ENCODE results near the gene TMEM232.
"Not testable (repeated sequence)": the region's sequence is repeated elsewhere in the genome, so short reads cannot be mapped to it uniquely, and the experiment has no call there.

Gene TMEM232

GRCh38 chr5:110536120-110537115 is 190.1 kb downstream of the TMEM232 start:
- no peaks in the 10 kb centered on the region for H3K27me3 Mint-ChIP-seq
- no peaks in the 10 kb centered on the region for H3K36me3 Mint-ChIP-seq (ENCODE audit: low read depth)
- no peaks in the 10 kb centered on the region for H3K4me1 Mint-ChIP-seq (ENCODE audit: low read depth)
- H3K4me3 Mint-ChIP-seq = no peak overlapping the region
- no peaks in the 10 kb centered on the region for H3K9me3 Mint-ChIP-seq
- H3K27ac Mint-ChIP-seq = no peak overlapping the region

DNA sequence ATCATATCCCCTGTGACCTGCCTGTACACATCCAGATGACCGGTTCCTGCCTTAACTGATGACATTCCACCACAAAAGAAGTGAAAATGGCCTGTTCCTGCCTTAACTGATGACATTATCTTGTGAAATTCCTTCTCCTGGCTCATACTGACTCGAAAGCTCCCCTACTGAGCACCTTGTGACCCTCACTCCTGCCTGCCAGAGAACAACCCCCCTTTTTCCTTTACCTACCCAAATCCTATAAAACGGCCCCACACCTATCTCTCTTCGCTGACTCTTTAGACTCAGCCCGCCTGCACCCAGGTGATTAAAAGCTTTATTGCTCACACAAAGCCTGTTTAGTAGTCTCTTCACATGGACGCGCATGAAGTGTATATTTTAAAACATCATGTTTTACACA is 191.3 kb downstream of the TMEM232 start:
- not testable (repeated sequence) for H3K36me3 Mint-ChIP-seq (ENCODE audit: low read depth); H3K27ac Mint-ChIP-seq; H3K4me1 Mint-ChIP-seq (ENCODE audit: low read depth); H3K27me3 Mint-ChIP-seq; H3K9me3 Mint-ChIP-seq; H3K4me3 Mint-ChIP-seq

GRCh38 chr5:110525762-110526161 is 200.7 kb downstream of the TMEM232 start:
- no peaks in the 10 kb centered on the region for H3K36me3 Mint-ChIP-seq (ENCODE audit: low read depth)
- no peak overlapping the region for H3K27ac Mint-ChIP-seq
- no peak overlapping the region for H3K4me3 Mint-ChIP-seq

DNA sequence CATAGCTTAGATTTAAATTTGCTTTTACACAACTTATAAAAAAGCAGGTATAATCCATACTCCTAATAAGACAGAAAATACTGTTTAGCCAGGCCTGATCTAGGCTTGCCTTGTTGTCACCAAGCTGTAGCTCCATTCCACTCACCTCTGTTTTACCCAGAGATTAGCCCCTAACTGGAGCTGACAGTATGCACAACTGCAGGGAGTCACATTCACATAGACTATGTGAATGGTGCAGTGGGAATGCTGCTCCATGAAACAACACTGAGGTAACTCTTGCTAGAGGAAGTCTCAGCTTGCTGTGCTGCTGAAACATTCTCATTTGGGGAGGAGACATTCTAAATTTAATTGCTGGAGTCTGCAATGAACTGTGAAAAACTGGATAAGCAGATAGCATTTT is 209.1 kb downstream of the TMEM232 start:
- H3K4me1 Mint-ChIP-seq (ENCODE audit: low read depth) = no peaks in the 10 kb centered on the region
- peaks cover 4% of the 10 kb centered on the region for H3K9me3 Mint-ChIP-seq
- H3K36me3 Mint-ChIP-seq (ENCODE audit: low read depth) = no peaks in the 10 kb centered on the region
- H3K27me3 Mint-ChIP-seq = peaks cover 4% of the 10 kb centered on the region
- H3K4me3 Mint-ChIP-seq = no peak overlapping the region
- H3K27ac Mint-ChIP-seq = no peak overlapping the region

More at GRCh38 chr5:110525762-110526161, 200.7 kb downstream of the TMEM232 start:
- no peaks in the 10 kb centered on the region for H3K27me3 Mint-ChIP-seq
- peaks cover 7% of the 10 kb centered on the region for H3K9me3 Mint-ChIP-seq
- no peaks in the 10 kb centered on the region for H3K4me1 Mint-ChIP-seq (ENCODE audit: low read depth)

GRCh38 chr5:110514030-110514429 is 212.4 kb downstream of the TMEM232 start:
- Mint-ChIP-seq H3K36me3 (ENCODE audit: low read depth) (no peaks in the 10 kb centered on the region), H3K4me3 (no peak overlapping the region), H3K27me3 (peaks cover 8% of the 10 kb centered on the region), H3K4me1 (ENCODE audit: low read depth) (no peaks in the 10 kb centered on the region), H3K27ac (no peak overlapping the region), H3K9me3 (no peaks in the 10 kb centered on the region)

DNA sequence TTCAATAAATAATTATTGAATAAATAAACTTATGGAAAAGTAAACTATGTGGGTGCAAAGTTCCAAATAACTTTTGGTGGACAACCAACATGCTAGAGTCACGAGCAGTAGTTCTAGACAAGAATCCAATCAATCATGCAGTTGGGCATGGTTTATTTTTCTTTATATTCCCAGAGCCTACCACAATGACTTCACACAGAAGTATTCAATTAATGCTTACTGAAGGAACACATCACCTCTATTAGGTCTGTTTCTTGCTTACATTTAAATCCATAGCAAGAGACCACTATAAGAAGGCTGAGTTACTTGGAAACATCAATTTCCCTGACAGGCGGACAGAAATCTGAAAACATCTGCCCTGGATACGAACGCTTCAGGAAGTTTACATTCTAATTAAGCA is 214.2 kb downstream of the TMEM232 start:
- Mint-ChIP-seq H3K9me3 (no peaks in the 10 kb centered on the region), H3K4me1 (ENCODE audit: low read depth) (no peaks in the 10 kb centered on the region), H3K36me3 (ENCODE audit: low read depth) (no peaks in the 10 kb centered on the region), H3K4me3 (no peak overlapping the region), H3K27ac (no peak overlapping the region), H3K27me3 (peaks cover 11% of the 10 kb centered on the region)

GRCh38 chr5:110510146-110510545 is 216.3 kb downstream of the TMEM232 start:
- H3K9me3 Mint-ChIP-seq = no peaks in the 10 kb centered on the region
- peaks cover 11% of the 10 kb centered on the region for H3K27me3 Mint-ChIP-seq
- H3K4me3 Mint-ChIP-seq = no peak overlapping the region
- H3K36me3 Mint-ChIP-seq (ENCODE audit: low read depth) = no peaks in the 10 kb centered on the region
- H3K27ac Mint-ChIP-seq = no peak overlapping the region
- no peaks in the 10 kb centered on the region for H3K4me1 Mint-ChIP-seq (ENCODE audit: low read depth)

DNA sequence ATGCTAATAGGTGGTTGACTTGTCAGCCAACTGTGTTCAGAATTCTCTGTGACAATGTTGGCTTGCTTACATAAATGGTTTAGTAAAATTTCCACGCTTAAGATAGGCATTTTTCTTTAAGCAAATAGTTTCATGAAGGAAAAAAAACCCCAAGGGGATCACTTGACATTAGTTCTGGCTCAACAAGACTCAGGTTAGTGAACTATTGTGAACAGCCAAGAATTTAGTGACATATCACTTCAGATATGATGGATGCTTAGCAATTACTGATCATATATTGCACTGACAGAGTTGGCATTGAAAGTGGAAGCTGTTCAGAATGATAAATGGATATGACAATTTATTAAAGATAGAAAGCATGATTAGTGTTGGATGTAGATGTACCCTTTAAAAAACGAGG is 218.5 kb downstream of the TMEM232 start:
- Mint-ChIP-seq H3K27me3 (peaks cover 11% of the 10 kb centered on the region), H3K9me3 (no peaks in the 10 kb centered on the region), H3K36me3 (ENCODE audit: low read depth) (no peaks in the 10 kb centered on the region), H3K4me1 (ENCODE audit: low read depth) (no peaks in the 10 kb centered on the region), H3K4me3 (no peak overlapping the region), H3K27ac (no peak overlapping the region)

DNA sequence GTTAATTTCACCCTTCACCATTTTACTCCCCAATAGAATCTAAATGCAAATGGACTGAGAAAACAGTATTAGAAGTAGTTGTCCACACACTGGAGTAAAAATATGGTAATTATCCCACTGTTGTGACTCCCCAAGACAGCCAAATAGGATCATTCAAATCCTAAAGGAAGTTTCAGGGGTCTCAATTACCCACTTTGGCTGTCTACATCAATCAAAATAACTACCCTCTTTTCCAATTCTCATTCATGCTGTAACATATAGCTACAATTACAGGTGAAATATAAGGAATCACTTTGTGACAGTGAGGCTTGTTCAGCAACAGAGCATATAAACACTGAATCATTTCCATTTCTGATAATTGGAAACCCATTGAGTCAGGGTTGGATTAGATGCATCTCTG is 220.1 kb downstream of the TMEM232 start:
- Mint-ChIP-seq H3K4me3 (no peak overlapping the region), H3K9me3 (no peaks in the 10 kb centered on the region)

GRCh38 chr5:110496276-110496675 is 230.2 kb downstream of the TMEM232 start:
- no peaks in the 10 kb centered on the region for H3K36me3 Mint-ChIP-seq (ENCODE audit: low read depth)
- no peaks in the 10 kb centered on the region for H3K27me3 Mint-ChIP-seq
- no peak overlapping the region for H3K27ac Mint-ChIP-seq
- no peak overlapping the region for H3K4me3 Mint-ChIP-seq
- H3K9me3 Mint-ChIP-seq = no peaks in the 10 kb centered on the region
- H3K4me1 Mint-ChIP-seq (ENCODE audit: low read depth) = no peaks in the 10 kb centered on the region

More for the DNA sequence above, 220.1 kb downstream of the TMEM232 start:
- Mint-ChIP-seq H3K27me3 (peaks cover 3% of the 10 kb centered on the region), H3K27ac (no peak overlapping the region), H3K36me3 (ENCODE audit: low read depth) (no peaks in the 10 kb centered on the region), H3K4me1 (ENCODE audit: low read depth) (no peaks in the 10 kb centered on the region)

- no peaks in the 10 kb centered on the region for H3K9me3 Mint-ChIP-seq
- H3K36me3 Mint-ChIP-seq (ENCODE audit: low read depth) = no peaks in the 10 kb centered on the region
- peaks cover 3% of the 10 kb centered on the region for H3K27me3 Mint-ChIP-seq
- no peak overlapping the region for H3K27ac Mint-ChIP-seq
- H3K4me3 Mint-ChIP-seq = no peak overlapping the region
- H3K4me1 Mint-ChIP-seq (ENCODE audit: low read depth) = no peaks in the 10 kb centered on the region
Observed at GRCh38 chr5:110492446-110492845, 234.0 kb downstream of the TMEM232 start.

DNA sequence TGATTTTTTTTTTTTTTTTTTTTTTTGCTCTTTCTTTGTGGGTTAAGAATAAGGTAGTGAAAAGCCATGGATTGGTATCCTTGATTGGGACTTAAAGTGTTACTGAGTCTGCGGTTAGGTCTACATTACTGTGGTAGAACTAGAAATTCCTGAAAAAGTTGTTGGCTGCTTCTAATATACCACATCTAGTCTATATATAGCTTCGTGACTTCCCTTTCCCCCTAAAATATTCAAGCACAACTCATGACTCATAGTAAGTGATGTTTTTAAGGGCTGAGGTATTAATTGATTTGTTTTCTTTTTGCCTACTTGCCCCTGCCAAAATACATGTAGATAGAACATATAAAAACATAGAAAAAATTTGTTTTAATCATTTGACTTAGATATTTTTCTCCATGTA is 247.6 kb downstream of the TMEM232 start:
- H3K4me3 Mint-ChIP-seq = no peak overlapping the region
- peaks cover 5% of the 10 kb centered on the region for H3K27me3 Mint-ChIP-seq
- no peaks in the 10 kb centered on the region for H3K4me1 Mint-ChIP-seq (ENCODE audit: low read depth)
- peaks cover 6% of the 10 kb centered on the region for H3K9me3 Mint-ChIP-seq
- H3K27ac Mint-ChIP-seq = no peak overlapping the region
- H3K36me3 Mint-ChIP-seq (ENCODE audit: low read depth) = no peaks in the 10 kb centered on the region

DNA sequence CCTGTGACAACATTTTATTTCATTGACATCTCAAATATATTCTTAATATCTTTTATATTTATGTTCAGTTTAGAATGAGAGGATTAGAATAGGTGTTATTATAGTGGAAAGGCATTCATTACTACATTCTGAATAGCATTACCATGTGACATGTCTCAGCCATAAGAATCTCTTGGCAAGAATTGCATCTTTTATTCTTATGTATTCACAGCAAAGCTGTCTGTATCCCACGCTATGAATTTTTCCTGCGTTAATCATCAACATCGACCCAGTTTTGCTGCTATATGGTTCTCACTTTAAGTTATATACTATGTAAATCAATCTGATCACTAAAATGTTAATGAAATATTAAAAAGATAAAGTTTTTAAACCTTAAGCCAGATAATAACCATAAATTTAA is 248.6 kb downstream of the TMEM232 start:
- Mint-ChIP-seq H3K27me3 (peaks cover 5% of the 10 kb centered on the region), H3K4me3 (no peak overlapping the region)

DNA sequence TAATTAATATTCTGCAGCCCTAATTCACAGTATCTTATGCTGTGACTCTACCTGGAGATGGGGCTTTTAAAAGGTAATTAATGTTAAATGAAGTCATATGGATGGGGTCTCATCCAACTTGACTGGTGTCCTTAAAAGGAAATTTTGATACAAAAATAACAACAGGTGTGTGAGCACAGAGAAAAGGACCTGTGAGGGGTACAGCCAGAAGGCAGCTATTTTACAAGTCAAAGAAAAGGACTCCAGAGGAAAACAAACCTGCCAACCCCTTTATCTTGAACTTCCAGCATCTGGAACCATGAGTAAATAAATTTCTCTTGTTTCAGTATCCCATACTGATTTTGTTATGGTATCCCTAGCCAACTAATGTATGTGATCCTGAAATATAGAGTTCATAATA is 250.3 kb downstream of the TMEM232 start:
- Mint-ChIP-seq H3K27me3 (peaks cover 5% of the 10 kb centered on the region), H3K36me3 (ENCODE audit: low read depth) (no peaks in the 10 kb centered on the region), H3K4me3 (no peak overlapping the region), H3K9me3 (peaks cover 7% of the 10 kb centered on the region), H3K4me1 (ENCODE audit: low read depth) (no peaks in the 10 kb centered on the region), H3K27ac (no peak overlapping the region)

More for the DNA sequence above, 248.6 kb downstream of the TMEM232 start:
- Mint-ChIP-seq H3K9me3 (peaks cover 4% of the 10 kb centered on the region), H3K36me3 (ENCODE audit: low read depth) (no peaks in the 10 kb centered on the region), H3K4me1 (ENCODE audit: low read depth) (no peaks in the 10 kb centered on the region), H3K27ac (no peak overlapping the region)

DNA sequence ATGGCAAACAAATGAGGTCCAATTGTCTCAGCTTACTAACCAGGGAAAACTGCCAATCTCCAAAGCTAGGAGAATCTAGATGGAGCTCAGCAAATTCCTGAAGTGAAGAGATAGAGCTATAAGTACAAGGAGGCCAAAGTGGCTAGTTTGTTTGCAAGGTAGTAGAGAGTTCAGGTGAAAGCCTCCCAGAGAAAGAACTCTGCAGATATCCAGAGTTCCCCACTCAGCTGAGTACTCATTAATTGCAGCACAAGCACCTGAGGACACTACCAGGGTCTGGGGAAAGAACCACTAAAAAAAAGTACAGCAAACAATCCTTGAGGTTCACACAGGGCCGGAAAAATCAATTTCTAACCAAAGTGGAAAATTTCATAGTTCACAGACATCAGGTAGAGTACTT is 250.9 kb downstream of the TMEM232 start:
- Mint-ChIP-seq H3K27ac (no peak overlapping the region), H3K9me3 (peaks cover 14% of the 10 kb centered on the region), H3K4me1 (ENCODE audit: low read depth) (no peaks in the 10 kb centered on the region), H3K27me3 (peaks cover 5% of the 10 kb centered on the region), H3K36me3 (ENCODE audit: low read depth) (no peaks in the 10 kb centered on the region), H3K4me3 (no peak overlapping the region)

- H3K4me1 Mint-ChIP-seq (ENCODE audit: low read depth) = no peaks in the 10 kb centered on the region
- H3K36me3 Mint-ChIP-seq (ENCODE audit: low read depth) = no peaks in the 10 kb centered on the region
- peaks cover 19% of the 10 kb centered on the region for H3K9me3 Mint-ChIP-seq
- no peak overlapping the region for H3K4me3 Mint-ChIP-seq
- no peaks in the 10 kb centered on the region for H3K27me3 Mint-ChIP-seq
- H3K27ac Mint-ChIP-seq = no peak overlapping the region
Observed at GRCh38 chr5:110469486-110469885, 257.0 kb downstream of the TMEM232 start.

Measured in stimulated activated naive CD8-positive, alpha-beta T cell treated with anti-CD3 and anti-CD28 coated beads, Interleukin-15, Interleukin-2, amounts not matched to agents 100 ng/mL and 50 ng/mL, for 24 hours (primary cell).